ENCODE data around the gene DIP2B. TPM values are rescaled to one million over a fixed set of nuclear protein-coding genes. Genes with fewer than 3 reads are reported as not detected.

DIP2B gene
- polyA plus RNA-seq, 3 donors: 3.5 to 12.3 (median 6.5) TPM

GRCh38 chr12:50636505-50636904, 131.7 kb downstream of the DIP2B start:
- H3K79me2 ChIP-seq (ENCODE audit: insufficient read depth, low read length): peaks cover 58% of the 10 kb centered on the region
- peaks cover 22 to 23% of the 10 kb centered on the region in 2 donors for H3K4me1 ChIP-seq (ENCODE audit: control insufficient read depth in 1 of 2, insufficient read depth in 2 of 2, low read length in 2 of 2)

DNA sequence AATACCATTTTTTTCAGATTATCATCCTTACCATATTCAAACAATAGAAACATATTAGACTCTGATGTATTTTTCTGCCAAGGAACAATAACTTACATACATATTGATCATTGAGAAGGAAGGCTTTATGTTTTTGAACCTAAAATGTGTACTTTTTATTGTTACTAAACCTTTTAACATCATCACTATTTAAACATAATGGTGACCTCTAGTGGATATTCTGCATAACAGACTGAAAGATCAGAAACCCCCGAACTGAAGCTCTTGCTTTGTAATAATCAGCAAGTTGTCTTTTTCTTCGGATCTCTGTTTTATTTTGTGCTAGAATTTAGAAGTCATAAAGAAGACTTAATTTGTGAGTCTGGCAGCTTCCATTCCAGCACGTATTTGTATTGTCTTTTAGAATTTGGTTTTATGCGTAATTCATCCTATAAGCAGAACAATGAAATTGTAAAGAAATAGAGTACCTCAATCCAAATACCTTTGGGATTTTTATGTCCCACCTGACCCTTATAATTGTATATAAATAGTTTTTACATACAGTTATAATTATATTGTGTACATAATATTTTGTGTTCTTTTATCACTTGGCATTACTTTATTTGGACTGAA, 133.2 kb downstream of the DIP2B start:
- H3K4me2 ChIP-seq (replicated peaks; ENCODE audit: extremely low read depth, low read length, poor library complexity, severe bottlenecking): no peak overlapping the region
- no peak overlapping the region for H3K4me3 Mint-ChIP-seq

More at GRCh38 chr12:50636505-50636904, 131.7 kb downstream of the DIP2B start:
- Mint-ChIP-seq H3K27ac (peak overlapping the region in 2 of 7 donors; percentile 15 to 36), H3K9me3 (no peaks in the 10 kb centered on the region), H3K4me1 (peaks cover 47% of the 10 kb centered on the region), H3K4me3 (no peak overlapping the region), H3K27me3 (ENCODE audit: low read depth in 3 of 3) (peaks cover 0 to 2% (median 0%) of the 10 kb centered on the region in 3 donors), H3K36me3 (peaks cover 10 to 18% of the 10 kb centered on the region in 2 donors)
- H3K4me3 ChIP-seq (replicated peaks in 1 of 3; ENCODE audit: low read depth in 2 of 3, low read length in 3 of 3): no peak overlapping the region
- no peak overlapping the region for H2AFZ ChIP-seq (ENCODE audit: insufficient read depth, low read depth, low read length, poor library complexity, severe bottlenecking)
- 96% methylated on average over 3 of the region's 3 CpGs for WGBS (ENCODE audit: insufficient coverage)
- H4K20me1 ChIP-seq (ENCODE audit: insufficient read depth, low read length): peaks cover 85% of the 10 kb centered on the region
- H3K27me3 ChIP-seq (ENCODE audit: control insufficient read depth in 2 of 2, insufficient read depth in 2 of 2, low read length in 2 of 2): no peaks in the 10 kb centered on the region
- H3K36me3 ChIP-seq (replicated peaks in 1 of 2; ENCODE audit: control insufficient read depth in 1 of 2, insufficient read depth in 2 of 2, low read length in 2 of 2): peaks cover 6 to 16% of the 10 kb centered on the region in 2 donors
- H3K27ac ChIP-seq (ENCODE audit: low read depth in 1 of 2, low read length in 2 of 2): no peak overlapping the region
- no peak for TF ChIP-seq CTCF (IDR thresholded peaks at IDR 0.05)
- intact Hi-C loops (cut with micrococcal nuclease): no loop called here
- no peak for DNase-seq
- no peaks in the 10 kb centered on the region for H3K9me3 ChIP-seq (replicated peaks in 1 of 2; ENCODE audit: control insufficient read depth in 1 of 2, insufficient read depth in 1 of 2, low read length in 2 of 2)
- H3K4me2 ChIP-seq (replicated peaks; ENCODE audit: extremely low read depth, low read length, poor library complexity, severe bottlenecking): no peak overlapping the region
- H3K9ac ChIP-seq (ENCODE audit: insufficient read depth, low read length, poor library complexity, severe bottlenecking): no peak overlapping the region

More for the DNA sequence above, 133.2 kb downstream of the DIP2B start:
- Histone ChIP-seq H3K79me2 (ENCODE audit: insufficient read depth, low read length) (peaks cover 49% of the 10 kb centered on the region), H3K4me3 (replicated peaks in 1 of 3; ENCODE audit: low read depth in 2 of 3, low read length in 3 of 3) (no peak overlapping the region), H3K9ac (ENCODE audit: insufficient read depth, low read length, poor library complexity, severe bottlenecking) (no peak overlapping the region), H3K27ac (ENCODE audit: low read depth in 1 of 2, low read length in 2 of 2) (peak overlapping the region in 1 of 2 donors; percentile 49), H4K20me1 (ENCODE audit: insufficient read depth, low read length) (peaks cover 91% of the 10 kb centered on the region), H3K4me1 (ENCODE audit: control insufficient read depth in 1 of 2, insufficient read depth in 2 of 2, low read length in 2 of 2) (peaks cover 18 to 19% of the 10 kb centered on the region in 2 donors), H3K9me3 (replicated peaks in 1 of 2; ENCODE audit: control insufficient read depth in 1 of 2, insufficient read depth in 1 of 2, low read length in 2 of 2) (no peaks in the 10 kb centered on the region), H2AFZ (ENCODE audit: insufficient read depth, low read depth, low read length, poor library complexity, severe bottlenecking) (no peak overlapping the region), H3K36me3 (replicated peaks in 1 of 2; ENCODE audit: control insufficient read depth in 1 of 2, insufficient read depth in 2 of 2, low read length in 2 of 2) (peaks cover 13 to 24% of the 10 kb centered on the region in 2 donors), H3K27me3 (ENCODE audit: control insufficient read depth in 2 of 2, insufficient read depth in 2 of 2, low read length in 2 of 2) (no peaks in the 10 kb centered on the region)
- no CpG with 5 or more reads among the region's 4 CpGs for WGBS (ENCODE audit: insufficient coverage)
- peaks cover 21 to 30% of the 10 kb centered on the region in 2 donors for H3K36me3 Mint-ChIP-seq
- TF ChIP-seq CTCF (IDR thresholded peaks at IDR 0.05): peak; percentile 80
- H3K27ac Mint-ChIP-seq: peak overlapping the region in 1 of 7 donors; percentile 52
- H3K4me1 Mint-ChIP-seq: peaks cover 45% of the 10 kb centered on the region
- intact Hi-C loops (cut with micrococcal nuclease): loop anchor here (2.0 kb wide), 2 partner anchors 133 to 135 kb away; partner anchors contain the start of gene DIP2B (in 1 of the 2)
- peaks cover 0 to 2% (median 0%) of the 10 kb centered on the region in 3 donors for H3K27me3 Mint-ChIP-seq (ENCODE audit: low read depth in 3 of 3)
- peak; percentile 23 to 68 (median 46) for DNase-seq
- H3K9me3 Mint-ChIP-seq: no peaks in the 10 kb centered on the region

Measured in CD14-positive monocyte (primary cell).